D721Med (cell line): ENCODE results near the gene PXDN.
A peak's percentile ranks its signal among the peaks of the same experiment; 100 is the strongest.

Source experiments
- DNase-seq: peaks from one replicate; pipeline ENCODE4 v3.0.0; 2011; ENCODE audit warnings: low spot score; ENCODE audit not compliant: insufficient read length
- FAIRE-seq: peaks from 2 replicates; lab custom pipeline; 2011; peaks lifted over from hg19 to GRCh38; lab: Jason Lieb, UNC
- CTCF ChIP-seq: IDR thresholded peaks from 2 replicates; pipeline ENCODE4 v1.5.1; 2012; ENCODE audit warnings: mild to moderate bottlenecking, control low read depth; ENCODE audit not compliant: insufficient read depth; ENCODE audit errors: missing control alignments

Gene PXDN

GRCh38 chr2:1742681-1743395 is 1.5 kb downstream of the PXDN start:
- TF ChIP-seq CTCF, result peak; percentile 36
- DNase-seq (no peak), FAIRE-seq (no peak)

GRCh38 chr2:1742301-1742680 is 2.0 kb downstream of the PXDN start:
- DNase-seq, result no peak
- no peak for FAIRE-seq
- no peak for TF ChIP-seq CTCF

- no peak for DNase-seq
- TF ChIP-seq CTCF, result no peak
- no peak for FAIRE-seq
Observed at GRCh38 chr2:1741851-1742250, 2.5 kb downstream of the PXDN start.

GRCh38 chr2:1740716-1741589 is 3.4 kb downstream of the PXDN start:
- no peak for TF ChIP-seq CTCF
- FAIRE-seq, result no peak
- DNase-seq, result no peak

GRCh38 chr2:1739961-1740715 is 4.2 kb downstream of the PXDN start:
- DNase-seq, result no peak
- no peak for FAIRE-seq
- no peak for TF ChIP-seq CTCF

- FAIRE-seq (no peak), DNase-seq (no peak)
- TF ChIP-seq CTCF, result no peak
Observed at GRCh38 chr2:1739322-1739957, 4.9 kb downstream of the PXDN start.
